Liver (tissue), 9 donors: ENCODE results near the gene CLDN5. TPM values are rescaled to one million over a fixed set of nuclear protein-coding genes. Genes with fewer than 3 reads are reported as not detected.

Source experiments
- DNase-seq: peaks from one replicate; pipeline ENCODE4 v3.0.0-alpha.2; 2017; ENCODE audit warnings: low spot score
- H3K27ac ChIP-seq, 2 donors: one replicate each; pipeline ENCODE4 v1.7.0; 2013; ENCODE audit warnings: inconsistent platforms in 2 of 2, low read length in 2 of 2, control low read depth in 1 of 2, low read depth in 1 of 2, mild to moderate bottlenecking in 1 of 2
- H3K27me3 ChIP-seq, 4 donors: one replicate each; pipeline versions ENCODE4 v1.6.1 to v1.7.0; 2013; ENCODE audit warnings: low read length in 3 of 4, inconsistent platforms in 1 of 4, mild to moderate bottlenecking in 1 of 4, moderate library complexity in 1 of 4; ENCODE audit not compliant: control insufficient read depth in 4 of 4, insufficient read depth in 4 of 4
- H3K36me3 ChIP-seq, 4 donors: one replicate each; pipeline versions ENCODE4 v1.6.1 to v1.7.0; 2013; ENCODE audit warnings: low read length in 3 of 4, mild to moderate bottlenecking in 3 of 4, low read depth in 1 of 4, moderate library complexity in 1 of 4; ENCODE audit not compliant: control insufficient read depth in 4 of 4, insufficient read depth in 3 of 4
- H3K4me1 ChIP-seq, 4 donors: one replicate each; pipeline versions ENCODE4 v1.6.1 to v1.7.0; 2013; ENCODE audit warnings: low read length in 3 of 4, mild to moderate bottlenecking in 3 of 4, moderate library complexity in 1 of 4; ENCODE audit not compliant: control insufficient read depth in 4 of 4, insufficient read depth in 4 of 4
- H3K4me3 ChIP-seq, 3 donors: one replicate each; pipeline versions ENCODE4 v1.6.1 to v1.7.0; 2013; ENCODE audit warnings: low read length in 3 of 3, control low read depth in 1 of 3, low read depth in 1 of 3, mild to moderate bottlenecking in 1 of 3
- H3K9ac ChIP-seq, 2 donors: one replicate each; pipeline ENCODE4 v1.7.0; 2013; ENCODE audit warnings: low read length in 2 of 2, mild to moderate bottlenecking in 2 of 2, moderate library complexity in 2 of 2, control low read depth in 1 of 2, low read depth in 1 of 2
- H3K9me3 ChIP-seq, 4 donors: one replicate each; pipeline versions ENCODE4 v1.6.1 to v1.7.0; 2013; ENCODE audit warnings: low read length in 3 of 4; ENCODE audit not compliant: control insufficient read depth in 4 of 4
- EGR1 ChIP-seq, 2 donors: IDR thresholded peaks; 2 replicates each; pipeline ENCODE4 v1.6.1; 2016 to 2018; ENCODE audit warnings: antibody characterized with exemption in 2 of 2, low read depth in 2 of 2
- HNF4A ChIP-seq, 2 donors: conservative IDR thresholded peaks; 2 replicates each; pipeline ENCODE4 v1.6.1; 2016; ENCODE audit warnings: antibody characterized with exemption in 2 of 2, mild to moderate bottlenecking in 2 of 2
- NR2F2 ChIP-seq: IDR thresholded peaks from 2 replicates; pipeline ENCODE4 v1.6.1; 2016; ENCODE audit warnings: antibody characterized with exemption
- RAD21 ChIP-seq, 2 donors: IDR thresholded peaks; 2 replicates each; pipeline ENCODE4 v1.6.1; 2016; ENCODE audit warnings: antibody characterized with exemption in 2 of 2, mild to moderate bottlenecking in 2 of 2
- RXRA ChIP-seq, 2 donors: IDR thresholded peaks; 2 replicates each; pipeline ENCODE4 v1.6.1; 2017 to 2018; ENCODE audit warnings: antibody characterized with exemption in 2 of 2, mild to moderate bottlenecking in 1 of 2
- YY1 ChIP-seq: IDR thresholded peaks from 2 replicates; pipeline ENCODE4 v1.6.1; 2016; ENCODE audit warnings: antibody characterized with exemption, mild to moderate bottlenecking
- ZBTB33 ChIP-seq: IDR thresholded peaks from 2 replicates; pipeline ENCODE4 v1.6.1; 2016; ENCODE audit warnings: antibody characterized with exemption
- WGBS: extraction: QIAGEN DNeasy Blood & Tissue Kit; methylation state at CpG from one replicate; pipeline ENCODE4 v1.1.7; 2013; 5-methylcytosine and 5-hydroxymethylcytosine counted together
- polyA plus RNA-seq, 2 donors: library from polyadenylated mRNA; stranded (reverse) in 1 of 2; unstranded in 1 of 2; fragments of 200-250 nt in 1 of 2; fragments of >200 nt in 1 of 2; fragmentation: Nextera tagmentation in 1 of 2; extraction: Ambion mirVana in 1 of 2; gene quantifications; one replicate each; pipeline versions ENCODE4 v1.2.1 to v1.2.3, GENCODE V29; 2013 to 2015
- total RNA-seq, 2 donors: library from RNA; depleted of rRNA; stranded (reverse); fragments of >200 nt; gene quantifications; one replicate each; pipeline ENCODE4 v1.2.3, GENCODE V29; 2014
- TF ChIP-seq, protein P1 (sequence below): IDR thresholded peaks from 2 replicates; pipeline ENCODE4 v1.6.1; 2016; ENCODE audit warnings: antibody characterized with exemption
- TF ChIP-seq, protein P2 (sequence below): fragments of 150-350 bp; IDR thresholded peaks from 2 replicates; pipeline ENCODE4 v1.5.1; 2017; ENCODE audit warnings: improper control_type of control experiment, low read depth, low read length; ENCODE audit not compliant: missing input control
- donor health status: healthy.
- donor health status: healthy.
- donor health status: healthy.
- donor health status: healthy.
- donor health status: healthy.

Gene CLDN5
- total and polyA plus RNA-seq, 4 donors, result 15.6 to 31.5 (median 22.4) TPM

- TF ChIP-seq ZBTB33, result no peak
- no peak for TF ChIP-seq HNF4A (conservative IDR thresholded peaks at IDR 0.05)
- no peak for TF ChIP-seq RXRA (IDR thresholded peaks at IDR 0.05)
These were observed 45.9 kb downstream of the CLDN5 start (continued) for GRCh38 chr22:19478045-19478900.

DNA sequence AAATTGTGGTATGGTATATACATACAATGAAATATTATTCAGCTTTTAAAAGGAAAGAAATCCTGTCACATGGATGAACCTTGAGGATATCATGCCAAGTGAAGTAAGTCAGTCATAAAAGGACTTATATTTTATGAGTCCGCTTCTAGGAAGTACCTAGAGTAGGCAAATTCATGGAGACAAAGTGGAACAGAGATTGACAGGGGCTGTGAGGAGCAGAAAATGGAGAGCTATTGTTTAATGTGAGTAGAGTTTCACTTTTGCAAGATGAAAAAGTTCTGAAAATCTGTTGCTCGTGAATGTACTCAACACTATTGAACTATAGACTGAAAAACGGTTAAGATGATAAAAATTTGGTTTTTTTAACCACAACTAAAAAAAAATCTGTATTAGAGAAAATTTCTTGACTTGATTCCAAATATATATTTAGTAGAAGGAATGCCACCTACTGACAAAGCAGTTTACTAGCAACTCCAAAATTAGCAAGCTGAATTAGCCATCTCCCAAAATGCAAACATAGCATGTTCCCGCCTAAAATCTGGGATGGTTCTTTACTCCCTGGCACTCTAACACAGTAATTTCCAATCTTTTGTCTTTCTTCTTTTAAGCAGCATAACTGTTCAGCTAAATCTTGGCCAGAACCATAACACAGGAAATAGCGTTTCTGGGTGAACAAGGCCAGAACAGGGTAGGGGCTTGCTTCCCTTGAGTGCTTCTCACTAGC, 46.7 kb downstream of the CLDN5 start:
- 19% methylated on average over 5 of the region's 5 CpGs for WGBS
- peak overlapping the region; percentile 89 to 92 for H3K9ac ChIP-seq
- DNase-seq, result no peak
- H3K27me3 ChIP-seq, result no peaks in the 10 kb centered on the region
- H3K9me3 ChIP-seq, result no peaks in the 10 kb centered on the region
- peak overlapping the region; percentile 89 to 98 (median 98) for H3K4me3 ChIP-seq
- TF ChIP-seq RAD21 (IDR thresholded peaks at IDR 0.05) (peak; percentile 40 to 54), NR2F2 (no peak)
- TF ChIP-seq, protein P1, sequence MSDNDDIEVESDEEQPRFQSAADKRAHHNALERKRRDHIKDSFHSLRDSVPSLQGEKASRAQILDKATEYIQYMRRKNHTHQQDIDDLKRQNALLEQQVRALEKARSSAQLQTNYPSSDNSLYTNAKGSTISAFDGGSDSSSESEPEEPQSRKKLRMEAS, result no peak
- peaks cover 6 to 23% (median 13%) of the 10 kb centered on the region in 4 donors for H3K36me3 ChIP-seq
- peak overlapping the region in 1 of 2 donors; percentile 100 for H3K27ac ChIP-seq
- H3K4me1 ChIP-seq, result peaks cover 3 to 21% (median 17%) of the 10 kb centered on the region in 4 donors

DNA sequence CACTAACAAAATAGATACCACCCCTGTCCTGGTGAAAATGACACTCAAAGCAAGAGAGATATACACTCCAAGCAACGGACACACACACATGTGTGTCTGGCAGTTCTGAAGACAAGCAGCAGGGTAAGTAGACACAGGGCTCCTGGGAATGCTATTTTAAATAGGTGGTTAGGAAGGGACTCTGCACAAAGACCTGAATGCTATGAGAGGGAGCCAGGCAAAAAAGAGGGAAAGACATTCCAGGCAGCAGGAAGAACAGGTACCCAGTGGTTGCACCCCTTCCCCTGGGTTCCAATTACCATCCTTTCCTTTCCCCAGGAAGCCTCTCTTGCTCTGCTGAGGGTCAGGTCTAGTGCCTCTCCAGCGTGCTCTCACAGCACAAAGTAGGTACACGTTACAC, 48.2 kb downstream of the CLDN5 start:
- no peak for DNase-seq
- Histone ChIP-seq H3K9ac (no peak overlapping the region), H3K27ac (no peak overlapping the region), H3K36me3 (peaks cover 12 to 38% (median 23%) of the 10 kb centered on the region in 4 donors), H3K4me1 (peaks cover 3 to 21% (median 17%) of the 10 kb centered on the region in 4 donors), H3K27me3 (no peaks in the 10 kb centered on the region), H3K9me3 (no peaks in the 10 kb centered on the region), H3K4me3 (no peak overlapping the region)
- 84% methylated on average over 3 of the region's 3 CpGs for WGBS
- TF ChIP-seq HNF4A (conservative IDR thresholded peaks at IDR 0.05) (no peak), YY1 (no peak), NR2F2 (no peak), EGR1 (IDR thresholded peaks at IDR 0.05; ENCODE audit: low read depth in 2 of 2) (no peak)
- TF ChIP-seq, protein P2, sequence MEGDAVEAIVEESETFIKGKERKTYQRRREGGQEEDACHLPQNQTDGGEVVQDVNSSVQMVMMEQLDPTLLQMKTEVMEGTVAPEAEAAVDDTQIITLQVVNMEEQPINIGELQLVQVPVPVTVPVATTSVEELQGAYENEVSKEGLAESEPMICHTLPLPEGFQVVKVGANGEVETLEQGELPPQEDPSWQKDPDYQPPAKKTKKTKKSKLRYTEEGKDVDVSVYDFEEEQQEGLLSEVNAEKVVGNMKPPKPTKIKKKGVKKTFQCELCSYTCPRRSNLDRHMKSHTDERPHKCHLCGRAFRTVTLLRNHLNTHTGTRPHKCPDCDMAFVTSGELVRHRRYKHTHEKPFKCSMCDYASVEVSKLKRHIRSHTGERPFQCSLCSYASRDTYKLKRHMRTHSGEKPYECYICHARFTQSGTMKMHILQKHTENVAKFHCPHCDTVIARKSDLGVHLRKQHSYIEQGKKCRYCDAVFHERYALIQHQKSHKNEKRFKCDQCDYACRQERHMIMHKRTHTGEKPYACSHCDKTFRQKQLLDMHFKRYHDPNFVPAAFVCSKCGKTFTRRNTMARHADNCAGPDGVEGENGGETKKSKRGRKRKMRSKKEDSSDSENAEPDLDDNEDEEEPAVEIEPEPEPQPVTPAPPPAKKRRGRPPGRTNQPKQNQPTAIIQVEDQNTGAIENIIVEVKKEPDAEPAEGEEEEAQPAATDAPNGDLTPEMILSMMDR, result no peak
